HepG2 (cell line): ENCODE measurements around the gene DEGS1. TPM values are rescaled to one million over a fixed set of nuclear protein-coding genes. Genes with fewer than 3 reads are reported as not detected.

Source experiments
- ATAC-seq: fragments of 200-7000 bp; cut with Tn5 transposase; 3 replicates; pipeline ENCODE4 v1.9.1; 2020; ENCODE audit warnings: mild to moderate bottlenecking, moderate library complexity
- BruUV-seq: library from RNA; stranded (reverse); fragments of 400-500 nt; replicated peaks from 2 replicates; lab custom pipeline; 2021; lab: Mats Ljungman, UMichigan
- CTCF ChIA-PET: fragments of 300-600 bp; formaldehyde crosslinking; extraction: SDS; loops from one replicate; lab custom pipeline; 2021; ENCODE audit warnings: low total read pairs, inconsistent platforms, low intra/inter-chr PET ratio; lab: Yijun Ruan, JAX
- POLR2A ChIA-PET: fragments of 350-600 bp; sonication (Branson Sonifier 250); formaldehyde crosslinking; loops from one replicate; lab custom pipeline; 2020; ENCODE audit warnings: antibody characterized with exemption, inconsistent platforms; lab: Yijun Ruan, JAX
- DNase-seq: peaks from one replicate; pipeline ENCODE4 v3.0.0-alpha.2; 2015; ENCODE audit warnings: low spot score
- FAIRE-seq: peaks from 3 replicates; lab custom pipeline; 2011; peaks lifted over from hg19 to GRCh38; lab: Jason Lieb, UNC
- H2AFZ ChIP-seq: one replicate; pipeline ENCODE4 v1.6.1; 2011; ENCODE audit warnings: low read length, inconsistent platforms
- H3K27ac ChIP-seq: fragments of 300-600 bp; 3 replicates; pipeline ENCODE4 v1.8.0; 2011; ENCODE audit warnings: mixed run types, mild to moderate bottlenecking, mixed read lengths, low read length, inconsistent platforms; ENCODE audit not compliant: insufficient read depth; ENCODE audit errors: extremely low read length
- H3K27me3 ChIP-seq, 2 experiments: fragments of 200-600 bp in 1 of 2; 2 replicates in 1 of 2; 3 replicates in 1 of 2; pipeline versions ENCODE4 v1.6.0 to v1.8.0; 2011; ENCODE audit warnings: low read length in 2 of 2, mild to moderate bottlenecking in 2 of 2, moderate library complexity in 2 of 2, inconsistent platforms in 1 of 2; ENCODE audit not compliant: insufficient read depth in 2 of 2, control insufficient read depth in 1 of 2
- H3K36me3 ChIP-seq, 2 experiments: fragments of 200-600 bp in 1 of 2; replicated peaks in 1 of 2; 2 replicates in 1 of 2; 3 replicates in 1 of 2; pipeline versions ENCODE4 v1.5.1 to v1.8.0; 2011; ENCODE audit warnings: low read length in 2 of 2, inconsistent platforms in 1 of 2; ENCODE audit not compliant: insufficient read depth in 2 of 2, control insufficient read depth in 1 of 2
- H3K4me1 ChIP-seq: 2 replicates; pipeline ENCODE4 v1.5.1; 2012; ENCODE audit warnings: low read length, inconsistent platforms; ENCODE audit not compliant: insufficient read depth
- H3K4me2 ChIP-seq: 2 replicates; pipeline ENCODE4 v1.6.0; 2011; ENCODE audit warnings: low read depth, low read length, inconsistent platforms
- H3K4me3 ChIP-seq, 3 experiments: fragments of 200-600 bp in 1 of 3; sonication (generic), shearing (Covaris generic) in 1 of 3; replicated peaks in 1 of 3; 2 replicates each; pipeline ENCODE4 v1.5.1; 2011 to 2016; ENCODE audit warnings: low read length in 3 of 3, inconsistent platforms in 2 of 3, low read depth in 2 of 3, mild to moderate bottlenecking in 2 of 3, control low read depth in 1 of 3, mixed read lengths in 1 of 3; ENCODE audit not compliant: insufficient read depth in 1 of 3
- H3K79me2 ChIP-seq: one replicate; pipeline ENCODE4 v1.6.1; 2011; ENCODE audit warnings: low read length, inconsistent platforms; ENCODE audit not compliant: insufficient read depth
- H3K9ac ChIP-seq: 2 replicates; pipeline ENCODE4 v1.6.0; 2011; ENCODE audit warnings: mild to moderate bottlenecking, low read depth, low read length, inconsistent platforms; ENCODE audit not compliant: insufficient read depth
- H3K9me3 ChIP-seq: 2 replicates; pipeline ENCODE4 v1.5.1; 2012; ENCODE audit warnings: mild to moderate bottlenecking, low read length
- H4K20me1 ChIP-seq: 2 replicates; pipeline ENCODE4 v1.6.0; 2011; ENCODE audit warnings: inconsistent platforms, mild to moderate bottlenecking, low read length, moderate library complexity; ENCODE audit not compliant: insufficient read depth
- BATF2 ChIP-seq: sonication (generic); formaldehyde crosslinking; IDR thresholded peaks from 2 replicates; pipeline ENCODE4 v1.8.0; 2022; ENCODE audit warnings: mild to moderate bottlenecking, missing genetic modification reagents, moderate library complexity
- DNMT3B ChIP-seq: conservative IDR thresholded peaks from 2 replicates; pipeline ENCODE4 v1.6.1; 2016; ENCODE audit warnings: missing biosample characterization, control low read depth
- E2F1 ChIP-seq: sonication (generic); formaldehyde crosslinking; IDR thresholded peaks from 2 replicates; pipeline ENCODE4 v1.5.0; 2020; ENCODE audit warnings: missing genetic modification reagents
- KAT8 ChIP-seq: IDR thresholded peaks from 2 replicates; pipeline ENCODE4 v1.6.1; 2016; ENCODE audit warnings: missing genetic modification reagents, missing compliant biosample characterization
- KMT2A ChIP-seq: sonication (generic); formaldehyde crosslinking; IDR thresholded peaks from 2 replicates; pipeline ENCODE4 v1.4.0; 2020; ENCODE audit warnings: missing genetic modification reagents
- PAF1 ChIP-seq: IDR thresholded peaks from 2 replicates; pipeline ENCODE4 v1.6.1; 2016; ENCODE audit warnings: missing genetic modification reagents, missing compliant biosample characterization
- SP5 ChIP-seq: IDR thresholded peaks from 2 replicates; pipeline ENCODE4 v1.6.1; 2016; ENCODE audit warnings: low read depth, borderline replicate concordance
- ZNF20 ChIP-seq: sonication (generic); formaldehyde crosslinking; IDR thresholded peaks from 2 replicates; pipeline ENCODE4 v1.4.0; 2020; ENCODE audit warnings: mild to moderate bottlenecking, moderate library complexity, missing genetic modification reagents
- WGBS: methylation state at CpG from one replicate; pipeline ENCODE4 v1.1.6; 2017; ENCODE audit warnings: low lambda C conversion rate; 5-methylcytosine and 5-hydroxymethylcytosine counted together
- in situ Hi-C: cut with HindIII; loops from 2 replicates; pipeline ENCODE4 v1.10.0; 2017; ENCODE audit warnings: low pct_unique_long_range_greater_than_20kb; ENCODE audit not compliant: extremely low pct_ligation_motif_present
- intact Hi-C: fragments of 100-400 bp; cut with micrococcal nuclease; formaldehyde crosslinking; loops from one replicate; pipeline ENCODE4 v1.10.0; 2022; ENCODE audit not compliant: unreplicated experiment
- polyA plus RNA-seq, 8 experiments: library from polyadenylated mRNA; depleted of rRNA in 3 of 8; stranded (reverse) in 7 of 8; unstranded in 1 of 8; fragments of >200 nt; fragmentation: Illumina TruSeq in 4 of 8; extraction: Trizol in 4 of 8; gene quantifications; 2 replicates each; pipeline versions ENCODE4 v1.2.1 to v1.2.3, GENCODE V29; 2011 to 2016; ENCODE audit warnings: low read depth in 4 of 8, missing spikeins in 1 of 8, mixed read lengths in 1 of 8; ENCODE audit not compliant: insufficient read depth in 1 of 8
- total RNA-seq, 5 experiments: library from RNA; depleted of rRNA; stranded (reverse); fragments of >200 nt; fragmentation: Illumina TruSeq; extraction: Trizol; gene quantifications; 2 replicates each; pipeline ENCODE4 v1.2.3, GENCODE V29; 2016; ENCODE audit warnings: low read depth in 1 of 5

The DEGS1 gene
- total and polyA plus RNA-seq, 2 of the 13 experiments (the other 11 are each of a cell fraction or from before 2014, with no cell fraction given): 18.1 to 35.9 TPM

- in situ Hi-C loops (no loop called here), intact Hi-C loops (no loop called here)
- Histone ChIP-seq H3K9ac (no peak overlapping the region), H3K4me1 (peaks cover 41% of the 10 kb centered on the region), H3K79me2 (no peaks in the 10 kb centered on the region), H3K36me3 (no peaks in the 10 kb centered on the region), H2AFZ (no peak overlapping the region), H3K9me3 (no peaks in the 10 kb centered on the region), H3K27me3 (0 out of 5 replicates have a peak, but pooled peaks cover 0 to 3% of the 10 kb centered on the region in 2 experiments), H3K4me2 (no peak overlapping the region; the same call in 1 of the 2 replicates), H3K4me3 (no peak overlapping the region), H4K20me1 (no peaks in the 10 kb centered on the region), H3K27ac (no peak overlapping the region)
- BruUV-seq: no TSS peak
- ChIA-PET POLR2A (no interaction called here), CTCF (no interaction called here)
- no peak for TF ChIP-seq KAT8 (CRISPR knock-in tag)
- no peak for TF ChIP-seq E2F1 (CRISPR knock-in tag)
- no peak for TF ChIP-seq DNMT3B
- TF ChIP-seq ZNF20 (CRISPR knock-in tag): no peak
- no peak for TF ChIP-seq PAF1
- no peak for TF ChIP-seq BATF2 (CRISPR knock-in tag)
- TF ChIP-seq SP5 (CRISPR knock-in tag): no peak
- TF ChIP-seq KMT2A (CRISPR knock-in tag): no peak
- FAIRE-seq: no peak
- no peak for DNase-seq
- peak; percentile 38 for ATAC-seq
- 24% methylated on average over 2 of the region's 4 CpGs for WGBS
Observed at GRCh38 chr1:224213438-224214119, 30.5 kb downstream of the DEGS1 start.
